Trophoblast cell (in vitro differentiated cells and primary cell): ENCODE data around the gene MKI67.

Source experiments
- DNase-seq, 2 donors: peaks; one replicate each; pipeline ENCODE4 v3.0.0-alpha.2; 2016
- H2AFZ ChIP-seq: 2 replicates; pipeline ENCODE4 v1.6.1; 2013; ENCODE audit warnings: low read length, moderate library complexity, mild to moderate bottlenecking; ENCODE audit not compliant: insufficient read depth, poor library complexity
- H2AK5ac ChIP-seq: 2 replicates; pipeline ENCODE4 v1.6.1; 2013; ENCODE audit warnings: mild to moderate bottlenecking, low read length
- H2BK120ac ChIP-seq: 2 replicates; pipeline ENCODE4 v1.6.1; 2013; ENCODE audit warnings: low read length, mild to moderate bottlenecking, moderate library complexity; ENCODE audit not compliant: insufficient read depth, poor library complexity
- H2BK12ac ChIP-seq: 2 replicates; pipeline ENCODE4 v1.6.1; 2013; ENCODE audit warnings: mild to moderate bottlenecking, low read length, moderate library complexity
- H2BK5ac ChIP-seq: 2 replicates; pipeline ENCODE4 v1.6.1; 2013; ENCODE audit warnings: low read length, low read depth, moderate library complexity, mild to moderate bottlenecking; ENCODE audit not compliant: poor library complexity
- H3K14ac ChIP-seq: 2 replicates; pipeline ENCODE4 v1.6.1; 2013; ENCODE audit warnings: mild to moderate bottlenecking, low read length
- H3K18ac ChIP-seq: 2 replicates; pipeline ENCODE4 v1.6.1; 2013; ENCODE audit warnings: mild to moderate bottlenecking, low read length
- H3K23ac ChIP-seq: 2 replicates; pipeline ENCODE4 v1.6.1; 2013; ENCODE audit warnings: low read length
- H3K27ac ChIP-seq: 2 replicates; pipeline ENCODE4 v1.5.1; 2013; ENCODE audit warnings: low read depth, mild to moderate bottlenecking, inconsistent platforms, low read length, moderate library complexity
- H3K27me3 ChIP-seq: 2 replicates; pipeline ENCODE4 v1.6.1; 2013; ENCODE audit warnings: inconsistent platforms, mild to moderate bottlenecking, low read length, moderate library complexity; ENCODE audit not compliant: insufficient read depth
- H3K36me3 ChIP-seq, 2 experiments: 1 replicate in 1 of 2; 2 replicates in 1 of 2; pipeline ENCODE4 v1.6.1; 2013; ENCODE audit warnings: low read length in 2 of 2, mild to moderate bottlenecking in 2 of 2, moderate library complexity in 1 of 2; ENCODE audit not compliant: insufficient read depth in 2 of 2, control insufficient read depth in 1 of 2
- H3K4ac ChIP-seq: 2 replicates; pipeline ENCODE4 v1.6.1; 2013; ENCODE audit warnings: low read depth, mild to moderate bottlenecking, low read length, moderate library complexity
- H3K4me1 ChIP-seq, 2 experiments: 1 replicate in 1 of 2; 2 replicates in 1 of 2; pipeline ENCODE4 v1.6.1; 2013; ENCODE audit warnings: low read length in 2 of 2, mild to moderate bottlenecking in 2 of 2, moderate library complexity in 1 of 2; ENCODE audit not compliant: insufficient read depth in 2 of 2, control insufficient read depth in 1 of 2
- H3K4me2 ChIP-seq: 2 replicates; pipeline ENCODE4 v1.6.1; 2013; ENCODE audit warnings: inconsistent platforms, mild to moderate bottlenecking, low read length, moderate library complexity
- H3K4me3 ChIP-seq: 2 replicates; pipeline ENCODE4 v1.5.1; 2013; ENCODE audit warnings: mild to moderate bottlenecking, low read depth, low read length, inconsistent platforms
- H3K79me1 ChIP-seq: one replicate; pipeline ENCODE4 v1.6.1; 2013; ENCODE audit warnings: low read length
- H3K79me2 ChIP-seq: 2 replicates; pipeline ENCODE4 v1.6.1; 2013; ENCODE audit warnings: low read length, mild to moderate bottlenecking; ENCODE audit not compliant: control insufficient read depth, insufficient read depth, poor library complexity
- H3K9ac ChIP-seq: 2 replicates; pipeline ENCODE4 v1.6.1; 2013; ENCODE audit warnings: mild to moderate bottlenecking, low read length
- H3K9me3 ChIP-seq: 2 replicates; pipeline ENCODE4 v1.6.1; 2013; ENCODE audit warnings: low read depth, mild to moderate bottlenecking, control low read depth, inconsistent platforms, low read length; ENCODE audit not compliant: insufficient read depth
- H4K12ac ChIP-seq: 2 replicates; pipeline ENCODE4 v1.6.1; 2013; ENCODE audit warnings: low read depth, mild to moderate bottlenecking, low read length, moderate library complexity
- H4K8ac ChIP-seq: 2 replicates; pipeline ENCODE4 v1.6.1; 2013; ENCODE audit warnings: low read depth, mild to moderate bottlenecking, low read length, moderate library complexity
- H4K91ac ChIP-seq: one replicate; pipeline ENCODE4 v1.6.1; 2013; ENCODE audit warnings: low read depth, mild to moderate bottlenecking, low read length, moderate library complexity
- WGBS: extraction: QIAGEN DNeasy Blood & Tissue Kit; methylation state at CpG from one replicate; pipeline ENCODE4 v1.1.7; 2013; ENCODE audit warnings: missing lambda C conversion rate; ENCODE audit not compliant: insufficient read length, insufficient coverage; ENCODE audit errors: extremely low coverage; 5-methylcytosine and 5-hydroxymethylcytosine counted together

Gene MKI67

GRCh38 chr10:128086003-128086863 is 40.0 kb downstream of the MKI67 start:
- WGBS = no CpG with 5 or more reads among the region's 10 CpGs
- Histone ChIP-seq H3K79me1 (no peaks in the 10 kb centered on the region), H3K27me3 (no peaks in the 10 kb centered on the region), H4K91ac (no peak overlapping the region), H2BK12ac (no peak overlapping the region), H3K9me3 (no peaks in the 10 kb centered on the region), H3K9ac (no peak overlapping the region), H3K14ac (no peak overlapping the region), H3K36me3 (no peaks in the 10 kb centered on the region), H2AK5ac (no peak overlapping the region), H2BK5ac (no peak overlapping the region), H4K8ac (no peak overlapping the region), H3K23ac (no peak overlapping the region), H3K4me1 (peaks cover 0 to 6% of the 10 kb centered on the region in 2 experiments), H3K4ac (no peak overlapping the region), H3K4me3 (no peak overlapping the region), H3K18ac (no peak overlapping the region), H3K4me2 (no peak overlapping the region), H3K79me2 (no peaks in the 10 kb centered on the region), H4K12ac (no peak overlapping the region), H2BK120ac (no peak overlapping the region), H2AFZ (no peak overlapping the region), H3K27ac (no peak overlapping the region)
- peak; percentile 90 to 92 for DNase-seq

GRCh38 chr10:128084991-128085390 is 41.2 kb downstream of the MKI67 start:
- Histone ChIP-seq H4K8ac (no peak overlapping the region), H3K18ac (no peak overlapping the region), H3K4me1 (peaks cover 0 to 6% of the 10 kb centered on the region in 2 experiments), H3K23ac (no peak overlapping the region), H2AFZ (no peak overlapping the region), H3K27ac (no peak overlapping the region), H3K27me3 (no peaks in the 10 kb centered on the region), H3K4me2 (no peak overlapping the region), H2AK5ac (no peak overlapping the region), H3K14ac (no peak overlapping the region), H3K4me3 (no peak overlapping the region), H3K36me3 (peaks cover 5% of the 10 kb centered on the region in 2 experiments), H4K12ac (no peak overlapping the region), H3K9me3 (no peaks in the 10 kb centered on the region), H4K91ac (no peak overlapping the region), H2BK12ac (no peak overlapping the region), H3K79me2 (no peaks in the 10 kb centered on the region), H3K4ac (no peak overlapping the region), H3K9ac (no peak overlapping the region), H2BK120ac (no peak overlapping the region), H3K79me1 (no peaks in the 10 kb centered on the region), H2BK5ac (no peak overlapping the region)
- WGBS = no CpG with 5 or more reads among the region's 8 CpGs
- no peak for DNase-seq

GRCh38 chr10:128084364-128084763 is 41.9 kb downstream of the MKI67 start:
- no peak overlapping the region for H2BK5ac ChIP-seq
- H2BK120ac ChIP-seq = no peak overlapping the region
- H4K12ac ChIP-seq = no peak overlapping the region
- H3K14ac ChIP-seq = no peak overlapping the region
- no CpG with 5 or more reads among the region's 10 CpGs for WGBS
- H3K79me2 ChIP-seq = no peaks in the 10 kb centered on the region
- no peak overlapping the region for H2BK12ac ChIP-seq
- no peak overlapping the region for H3K18ac ChIP-seq
- H3K27me3 ChIP-seq = no peaks in the 10 kb centered on the region
- H3K4me2 ChIP-seq = no peak overlapping the region
- no peak overlapping the region for H2AFZ ChIP-seq
- H3K4ac ChIP-seq = no peak overlapping the region
- H3K4me3 ChIP-seq = no peak overlapping the region
- DNase-seq = no peak
- H3K9me3 ChIP-seq = no peaks in the 10 kb centered on the region
- H3K4me1 ChIP-seq = peaks cover 0 to 6% of the 10 kb centered on the region in 2 experiments
- peaks cover 5 to 6% of the 10 kb centered on the region in 2 experiments for H3K36me3 ChIP-seq
- no peak overlapping the region for H3K27ac ChIP-seq
- H4K91ac ChIP-seq = no peak overlapping the region
- H3K23ac ChIP-seq = no peak overlapping the region
- H3K79me1 ChIP-seq = no peaks in the 10 kb centered on the region
- H3K9ac ChIP-seq = no peak overlapping the region
- no peak overlapping the region for H2AK5ac ChIP-seq
- no peak overlapping the region for H4K8ac ChIP-seq

GRCh38 chr10:128083191-128083895 is 42.9 kb downstream of the MKI67 start:
- Histone ChIP-seq H3K4ac (no peak overlapping the region), H2BK12ac (no peak overlapping the region), H3K14ac (no peak overlapping the region), H3K4me2 (no peak overlapping the region), H4K91ac (no peak overlapping the region), H2AK5ac (no peak overlapping the region), H3K79me1 (no peaks in the 10 kb centered on the region), H3K4me3 (no peak overlapping the region), H3K36me3 (peaks cover 7 to 13% of the 10 kb centered on the region in 2 experiments), H3K9ac (no peak overlapping the region), H3K4me1 (peaks cover 0 to 6% of the 10 kb centered on the region in 2 experiments), H3K27me3 (no peaks in the 10 kb centered on the region), H4K8ac (no peak overlapping the region), H2BK120ac (no peak overlapping the region), H2AFZ (no peak overlapping the region), H3K23ac (no peak overlapping the region), H3K27ac (no peak overlapping the region), H4K12ac (no peak overlapping the region), H3K18ac (no peak overlapping the region), H3K79me2 (no peaks in the 10 kb centered on the region), H2BK5ac (no peak overlapping the region), H3K9me3 (no peaks in the 10 kb centered on the region)
- no peak for DNase-seq
- WGBS = no CpG with 5 or more reads among the region's 15 CpGs
